ENCODE results near the gene RPGRIP1L.
"Not testable (repeated sequence)": the region's sequence is repeated elsewhere in the genome, so short reads cannot be mapped to it uniquely, and the experiment has no call there.

RPGRIP1L gene

DNA sequence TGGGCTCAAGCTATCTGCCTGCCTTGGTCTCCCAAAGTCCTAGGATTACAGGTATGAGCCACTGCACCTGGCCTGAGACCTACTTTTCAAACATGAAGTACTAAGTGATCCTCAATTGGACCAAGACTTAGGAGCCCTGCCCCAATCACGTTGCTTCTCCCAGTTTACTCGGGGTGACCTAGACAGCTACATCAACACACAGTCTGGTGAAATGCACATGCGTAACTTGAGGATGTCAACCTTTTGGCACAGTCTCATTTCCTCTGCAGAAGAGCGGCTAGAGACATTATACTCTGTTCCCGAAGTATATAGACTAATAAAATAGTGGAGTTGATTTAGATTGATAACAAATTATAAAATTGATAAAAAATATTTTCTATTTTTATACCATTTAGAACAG, 17.4 kb upstream of the RPGRIP1L start:
- H3K9me3 Mint-ChIP-seq: no peaks in the 10 kb centered on the region
- ATAC-seq (no peak), DNase-seq (no peak)
- H3K27ac Mint-ChIP-seq: no peak overlapping the region
- peaks cover 16% of the 10 kb centered on the region for H3K4me1 Mint-ChIP-seq
- H3K4me3 Mint-ChIP-seq: no peak overlapping the region
- H3K27me3 Mint-ChIP-seq: no peaks in the 10 kb centered on the region

- Mint-ChIP-seq H3K27me3 (no peaks in the 10 kb centered on the region), H3K9me3 (no peaks in the 10 kb centered on the region), H3K27ac (no peak overlapping the region), H3K4me1 (peaks cover 25% of the 10 kb centered on the region), H3K4me3 (no peak overlapping the region)
- ATAC-seq: no peak
- no peak for DNase-seq
Measured at GRCh38 chr16:53717577-53717976, 13.9 kb upstream of the RPGRIP1L start.

GRCh38 chr16:53715023-53715384, 11.3 kb upstream of the RPGRIP1L start:
- DNase-seq (no peak), ATAC-seq (no peak)
- peaks cover 27% of the 10 kb centered on the region for H3K4me1 Mint-ChIP-seq
- H3K4me3 Mint-ChIP-seq: no peak overlapping the region
- H3K27ac Mint-ChIP-seq: no peak overlapping the region
- no peaks in the 10 kb centered on the region for H3K27me3 Mint-ChIP-seq
- no peaks in the 10 kb centered on the region for H3K9me3 Mint-ChIP-seq

DNA sequence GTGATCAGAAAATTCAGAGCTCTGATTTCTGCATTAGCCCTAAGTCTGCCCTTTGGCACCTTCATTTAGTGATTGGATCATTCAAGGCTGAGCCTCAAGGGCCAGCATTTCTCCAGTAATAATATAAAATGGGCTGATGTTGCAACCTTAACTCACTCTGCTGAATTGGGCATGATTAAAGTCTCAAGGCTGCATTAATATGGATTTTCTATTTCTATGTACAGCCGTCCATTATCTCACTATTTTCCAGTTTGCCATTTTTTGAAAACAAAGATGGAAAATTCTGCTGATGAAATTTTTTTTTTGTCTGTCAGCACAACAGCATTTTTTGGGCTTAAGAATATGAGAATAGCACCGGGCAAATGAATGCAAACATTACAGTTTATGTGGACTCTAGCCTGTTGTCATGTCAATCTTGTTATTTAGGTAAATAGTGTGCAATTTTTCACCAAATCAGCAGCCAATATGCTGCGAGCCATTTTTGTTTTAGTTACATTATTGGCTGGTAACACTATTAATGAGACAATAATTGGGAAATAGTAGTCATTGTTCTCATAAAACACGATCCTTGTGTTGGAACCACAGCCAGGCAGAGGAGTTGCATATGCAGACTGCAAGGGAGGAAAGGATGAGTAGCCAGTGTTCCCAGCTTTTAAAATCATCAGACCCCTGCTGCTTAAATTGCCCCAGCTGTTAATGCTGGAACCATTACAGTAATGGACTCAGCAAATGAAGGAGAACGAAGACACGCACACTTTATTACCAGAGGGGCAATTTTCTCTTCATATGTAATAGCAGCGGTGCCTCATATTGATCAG, 10.8 kb upstream of the RPGRIP1L start:
- Mint-ChIP-seq H3K4me1 (peaks cover 24% of the 10 kb centered on the region), H3K9me3 (no peaks in the 10 kb centered on the region), H3K4me3 (no peak overlapping the region), H3K27ac (no peak overlapping the region), H3K27me3 (no peaks in the 10 kb centered on the region)
- ATAC-seq: no peak
- DNase-seq: no peak

GRCh38 chr16:53713403-53714204, 9.9 kb upstream of the RPGRIP1L start:
- Mint-ChIP-seq H3K27ac (no peak overlapping the region), H3K4me3 (no peak overlapping the region), H3K27me3 (no peaks in the 10 kb centered on the region), H3K9me3 (no peaks in the 10 kb centered on the region), H3K4me1 (peaks cover 24% of the 10 kb centered on the region)
- no peak for ATAC-seq
- DNase-seq: no peak

- H3K27ac Mint-ChIP-seq: no peak overlapping the region
- ATAC-seq: no peak
- peaks cover 34% of the 10 kb centered on the region for H3K4me1 Mint-ChIP-seq
- H3K9me3 Mint-ChIP-seq: no peaks in the 10 kb centered on the region
- DNase-seq: no peak
- no peaks in the 10 kb centered on the region for H3K27me3 Mint-ChIP-seq
- H3K4me3 Mint-ChIP-seq: no peak overlapping the region
Measured at GRCh38 chr16:53712065-53712464, 8.4 kb upstream of the RPGRIP1L start.

DNA sequence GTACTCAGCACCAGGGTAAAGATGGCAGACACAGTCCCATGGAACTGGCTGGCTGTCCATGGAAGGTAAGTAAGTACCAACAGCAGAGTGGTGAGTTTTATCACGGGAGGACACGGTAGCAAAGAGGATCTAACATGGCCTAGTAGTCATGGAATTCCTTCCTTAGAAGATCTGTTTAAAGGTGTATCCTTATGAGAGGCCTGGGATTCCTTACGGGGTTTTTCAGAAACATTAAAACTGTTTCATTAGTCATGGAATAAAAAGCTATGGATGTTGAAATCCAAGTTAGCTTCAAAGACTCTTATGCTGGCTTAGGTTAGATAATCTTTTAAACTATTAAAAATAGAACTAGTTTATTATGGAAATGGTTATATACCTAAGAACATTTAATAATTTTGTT, 7.7 kb upstream of the RPGRIP1L start:
- no peaks in the 10 kb centered on the region for H3K27me3 Mint-ChIP-seq
- H3K4me3 Mint-ChIP-seq: no peak overlapping the region
- DNase-seq: no peak
- H3K27ac Mint-ChIP-seq: no peak overlapping the region
- no peaks in the 10 kb centered on the region for H3K9me3 Mint-ChIP-seq
- H3K4me1 Mint-ChIP-seq: peaks cover 41% of the 10 kb centered on the region
- ATAC-seq: no peak

GRCh38 chr16:53708490-53708889, 4.8 kb upstream of the RPGRIP1L start:
- ATAC-seq (no peak), DNase-seq (no peak)
- Mint-ChIP-seq H3K9me3 (no peaks in the 10 kb centered on the region), H3K4me3 (no peak overlapping the region), H3K27me3 (no peaks in the 10 kb centered on the region), H3K27ac (no peak overlapping the region), H3K4me1 (peaks cover 40% of the 10 kb centered on the region)

GRCh38 chr16:53707671-53708070, 4.0 kb upstream of the RPGRIP1L start:
- Mint-ChIP-seq H3K27me3 (no peaks in the 10 kb centered on the region), H3K27ac (no peak overlapping the region), H3K9me3 (no peaks in the 10 kb centered on the region), H3K4me3 (no peak overlapping the region), H3K4me1 (peaks cover 40% of the 10 kb centered on the region)
- DNase-seq: no peak
- no peak for ATAC-seq

DNA sequence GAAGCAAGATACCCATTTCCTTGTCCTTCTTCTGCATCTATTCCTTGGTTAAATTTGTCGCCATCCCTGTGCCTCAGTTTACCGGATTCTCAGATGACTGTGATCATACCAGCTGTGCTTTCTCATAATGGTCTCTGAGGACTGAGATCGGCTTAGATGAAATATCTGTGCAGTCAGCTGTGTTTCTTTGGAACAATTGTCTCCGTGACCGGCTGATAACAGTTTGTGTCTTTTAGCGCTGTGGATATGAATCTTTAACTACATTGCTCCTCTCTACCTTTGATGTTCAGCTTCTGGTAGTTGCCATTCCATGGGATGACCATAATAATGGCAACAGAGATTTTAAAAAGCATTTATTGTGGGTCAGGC, 770 bp upstream of the RPGRIP1L start:
- Mint-ChIP-seq H3K27ac (peak overlapping the region in 1 of 2 donors; percentile 98), H3K9me3 (no peaks in the 10 kb centered on the region), H3K4me3 (peak overlapping the region; percentile 99 to 100), H3K4me1 (peaks cover 35% of the 10 kb centered on the region), H3K27me3 (no peaks in the 10 kb centered on the region)
- DNase-seq (no peak), ATAC-seq (no peak)

GRCh38 chr16:53698271-53698670, 5.4 kb downstream of the RPGRIP1L start:
- ATAC-seq, H3K27ac Mint-ChIP-seq, H3K9me3 Mint-ChIP-seq, H3K4me1 Mint-ChIP-seq, H3K27me3 Mint-ChIP-seq, H3K4me3 Mint-ChIP-seq, DNase-seq: not testable (repeated sequence)

- DNase-seq (no peak), ATAC-seq (no peak)
- no peaks in the 10 kb centered on the region for H3K27me3 Mint-ChIP-seq
- no peaks in the 10 kb centered on the region for H3K9me3 Mint-ChIP-seq
- H3K27ac Mint-ChIP-seq: no peak overlapping the region
- H3K4me3 Mint-ChIP-seq: no peak overlapping the region
- H3K4me1 Mint-ChIP-seq: no peaks in the 10 kb centered on the region
Measured at GRCh38 chr16:53695070-53695469, 8.6 kb downstream of the RPGRIP1L start.

- no peak overlapping the region for H3K27ac Mint-ChIP-seq
- ATAC-seq (no peak), DNase-seq (no peak)
- no peaks in the 10 kb centered on the region for H3K4me1 Mint-ChIP-seq
- no peak overlapping the region for H3K4me3 Mint-ChIP-seq
- H3K9me3 Mint-ChIP-seq: no peaks in the 10 kb centered on the region
- H3K27me3 Mint-ChIP-seq: no peaks in the 10 kb centered on the region
Measured at GRCh38 chr16:53693320-53693719, 10.3 kb downstream of the RPGRIP1L start.

DNA sequence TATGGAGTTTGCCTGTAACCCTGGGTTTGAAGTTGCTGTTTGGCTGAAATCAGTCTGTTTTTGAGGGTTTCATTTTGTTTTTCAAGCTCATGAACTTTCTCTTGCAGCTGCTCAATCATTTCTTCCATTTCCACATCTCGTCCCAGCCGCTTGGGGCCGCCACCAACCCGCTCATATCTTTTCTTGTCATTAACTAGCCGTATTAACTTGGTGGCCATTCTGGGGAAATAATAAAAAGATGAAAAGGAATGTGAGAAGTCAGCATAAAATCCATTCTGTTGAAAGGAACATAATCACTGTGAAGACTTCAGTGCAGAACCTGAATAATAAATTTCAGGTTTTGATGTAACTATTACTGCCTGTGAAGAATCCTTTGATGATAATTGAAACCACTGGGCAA, 11.5 kb downstream of the RPGRIP1L start:
- no peak overlapping the region for H3K27ac Mint-ChIP-seq
- H3K27me3 Mint-ChIP-seq: no peaks in the 10 kb centered on the region
- DNase-seq (no peak), ATAC-seq (no peak)
- no peaks in the 10 kb centered on the region for H3K4me1 Mint-ChIP-seq
- H3K9me3 Mint-ChIP-seq: no peaks in the 10 kb centered on the region
- H3K4me3 Mint-ChIP-seq: no peak overlapping the region

- Mint-ChIP-seq H3K27me3 (no peaks in the 10 kb centered on the region), H3K4me1 (no peaks in the 10 kb centered on the region), H3K27ac (no peak overlapping the region), H3K9me3 (no peaks in the 10 kb centered on the region), H3K4me3 (no peak overlapping the region)
- DNase-seq: no peak
- no peak for ATAC-seq
Measured at GRCh38 chr16:53690771-53691170, 12.9 kb downstream of the RPGRIP1L start.

DNA sequence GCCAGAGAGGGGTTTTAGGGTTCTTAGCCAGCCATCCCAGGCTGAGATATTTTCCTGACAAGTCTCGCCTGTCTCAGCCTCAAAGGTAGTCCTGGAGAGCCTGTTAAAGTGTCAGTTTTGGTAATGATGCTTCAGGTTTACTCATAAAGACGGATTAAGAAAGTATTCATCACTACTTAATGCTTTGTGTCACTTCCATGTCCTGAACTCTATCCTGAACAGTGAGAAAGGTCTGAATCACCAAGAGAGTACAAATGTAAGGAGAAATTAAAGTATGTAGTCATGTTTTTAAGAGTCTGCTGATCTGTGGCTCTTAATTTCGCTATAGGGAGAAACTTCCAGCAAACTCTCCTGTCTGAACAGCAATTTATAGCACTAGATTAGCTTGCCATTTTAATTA, 14.0 kb downstream of the RPGRIP1L start:
- DNase-seq (no peak), ATAC-seq (no peak)
- H3K9me3 Mint-ChIP-seq: no peaks in the 10 kb centered on the region
- H3K4me1 Mint-ChIP-seq: no peaks in the 10 kb centered on the region
- no peak overlapping the region for H3K4me3 Mint-ChIP-seq
- H3K27me3 Mint-ChIP-seq: no peaks in the 10 kb centered on the region
- H3K27ac Mint-ChIP-seq: no peak overlapping the region

Data from stimulated activated naive CD8-positive, alpha-beta T cell treated with anti-CD3 and anti-CD28 coated beads, Interleukin-15, amount 100 ng/mL, for 72 hours (primary cell).